Psoas muscle (tissue), 8 donors: ENCODE measurements around the gene MS4A8. TPM values are rescaled to one million over a fixed set of nuclear protein-coding genes. Genes with fewer than 3 reads are reported as not detected.
"Not testable (repeated sequence)": the region's sequence is repeated elsewhere in the genome, so short reads cannot be mapped to it uniquely, and the experiment has no call there.

Source experiments
- ATAC-seq, 4 donors: fragments of 200-7000 bp; cut with Tn5 transposase; one replicate each; pipeline ENCODE4 v1.9.1; 2020; ENCODE audit warnings: moderate library complexity in 3 of 4, mild to moderate bottlenecking in 2 of 4
- DNase-seq, 2 donors: peaks; one replicate each; pipeline ENCODE4 v3.0.0-alpha.2; 2020
- H3K27ac ChIP-seq: fragments of 200-600 bp; one replicate; pipeline ENCODE4 v1.8.0; 2022
- H3K27me3 ChIP-seq, 3 donors: fragments of 200-600 bp in 1 of 3; one replicate each; pipeline versions ENCODE4 v1.6.1 to v1.8.0; 2013 to 2022; ENCODE audit warnings: low read length in 2 of 3, mild to moderate bottlenecking in 2 of 3, moderate library complexity in 1 of 3; ENCODE audit not compliant: insufficient read depth in 3 of 3
- H3K36me3 ChIP-seq, 2 donors: fragments of 200-600 bp in 1 of 2; one replicate each; pipeline versions ENCODE4 v1.6.1 to v1.8.0; 2013 to 2022; ENCODE audit warnings: low read depth in 1 of 2, mild to moderate bottlenecking in 1 of 2, moderate library complexity in 1 of 2; ENCODE audit not compliant: insufficient read depth in 1 of 2
- H3K4me1 ChIP-seq: fragments of 200-600 bp; one replicate; pipeline ENCODE4 v1.8.0; 2022
- H3K4me3 ChIP-seq: fragments of 200-600 bp; one replicate; pipeline ENCODE4 v1.8.0; 2022; ENCODE audit warnings: mild to moderate bottlenecking
- H3K9me3 ChIP-seq: fragments of 200-600 bp; one replicate; pipeline ENCODE4 v1.8.0; 2022
- CTCF ChIP-seq: fragments of 200-600 bp; IDR thresholded peaks from one replicate; pipeline ENCODE4 v1.8.0; 2022; ENCODE audit warnings: antibody characterized with exemption
- WGBS, 3 donors: extraction: QIAGEN DNeasy Blood & Tissue Kit; methylation state at CpG; one replicate each; pipeline versions ENCODE4 v1.1.6 to v1.1.7; 2013; 5-methylcytosine and 5-hydroxymethylcytosine counted together
- intact Hi-C, 2 donors: fragments of 100-400 bp; cut with DNase I; formaldehyde crosslinking; loops; one replicate each; pipeline versions ENCODE4 v1.11.0 to v1.14.2; 2022
- polyA plus RNA-seq, 3 donors: library from polyadenylated mRNA; stranded (reverse); fragments of 200-250 nt; gene quantifications; one replicate each; pipeline ENCODE4 v1.2.3, GENCODE V29; 2013
- total RNA-seq, 4 donors: library from RNA; stranded (reverse); fragmentation: NEBNext Ultra II Directional in 2 of 4; extraction: Animal tissue kit (Norgen Biotek cat#: 25700) in 2 of 4; gene quantifications; one replicate each; pipeline versions ENCODE4 v1.2.1 to v1.2.4, GENCODE V29; 2021 to 2023
- donor health status: healthy with polysubstance abuse.
- donor health status: DM: no; HTN: no; CAD: no; lungs with moderate emphysema.
- donor health status: Bipolar disorder and iron deficiency.
- donor health status: healthy.
- donor health status: DM: yes; HTN: yes; CAD: no.
- donor health status: DM: no; HTN: no; CAD: no.
- donor health status: DM: no; HTN: no; CAD: no.
- donor health status: DM: yes; HTN: yes; CAD: no.

The MS4A8 gene
- total and polyA plus RNA-seq, 7 donors = 0.10 to 0.47 (median 0.23) TPM; not detected in 2

DNA sequence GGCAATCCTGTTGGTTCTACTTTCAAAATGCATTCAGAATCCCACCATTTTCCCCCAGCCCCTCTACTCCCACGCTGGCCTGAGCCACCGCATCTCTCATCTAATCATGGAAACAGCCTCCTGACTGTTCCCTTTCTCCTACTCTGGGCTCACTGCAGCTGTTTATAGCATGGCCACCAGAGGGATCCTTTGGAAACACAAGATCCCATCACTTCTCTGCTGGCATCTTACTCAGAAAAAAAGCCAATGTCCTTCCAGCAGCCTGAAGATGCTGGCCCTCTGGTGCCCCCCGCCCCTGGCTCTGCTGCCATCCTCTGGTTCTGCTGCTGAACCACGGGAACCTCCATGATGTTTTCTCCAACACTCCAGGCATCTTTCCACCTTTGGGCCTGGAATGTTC is 11.1 kb downstream of the MS4A8 start:
- intact Hi-C loops = no loop called here
- TF ChIP-seq CTCF = no peak
- 66 to 79% (median 72%) methylated on average over 4 of the region's 4 CpGs for WGBS, 3 donors

GRCh38 chr11:60711276-60711675 is 11.9 kb downstream of the MS4A8 start:
- Histone ChIP-seq H3K36me3 (no peaks in the 10 kb centered on the region), H3K9me3 (no peaks in the 10 kb centered on the region), H3K27me3 (peaks cover 0 to 3% (median 2%) of the 10 kb centered on the region in 3 donors), H3K27ac (no peak overlapping the region), H3K4me1 (no peaks in the 10 kb centered on the region), H3K4me3 (no peak overlapping the region)
- intact Hi-C loops = no loop called here
- TF ChIP-seq CTCF = no peak
- ATAC-seq (no peak), DNase-seq (no peak)
- WGBS, 3 donors = 76 to 83% (median 77%) methylated on average over 4 of the region's 4 CpGs

More for the DNA sequence above, 11.1 kb downstream of the MS4A8 start:
- H3K9me3 ChIP-seq = no peaks in the 10 kb centered on the region
- peaks cover 0 to 3% (median 2%) of the 10 kb centered on the region in 3 donors for H3K27me3 ChIP-seq
- DNase-seq = no peak
- no peaks in the 10 kb centered on the region for H3K4me1 ChIP-seq
- no peak for ATAC-seq
- no peak overlapping the region for H3K4me3 ChIP-seq
- no peak overlapping the region for H3K27ac ChIP-seq
- H3K36me3 ChIP-seq = no peaks in the 10 kb centered on the region

DNA sequence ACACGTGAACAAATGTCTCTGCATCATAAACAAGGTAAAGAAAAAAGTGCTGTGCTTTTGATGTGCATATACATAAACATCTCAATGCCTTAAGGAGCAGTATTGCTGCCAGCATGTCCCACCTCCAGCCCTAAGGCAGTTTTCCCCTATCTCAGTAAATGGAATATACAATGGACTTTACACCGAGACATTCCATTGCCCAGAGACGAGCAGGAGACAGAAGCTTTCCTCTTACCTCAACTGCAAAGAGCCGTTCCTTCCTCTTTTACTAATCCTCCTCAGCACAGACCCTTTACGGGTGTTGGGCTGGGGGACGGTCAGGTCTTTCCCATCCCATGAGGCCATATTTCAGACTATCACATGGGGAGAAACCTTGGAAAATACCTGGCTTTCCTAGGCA is 14.0 kb downstream of the MS4A8 start:
- H3K36me3 ChIP-seq, H3K4me1 ChIP-seq, intact Hi-C loops, DNase-seq, H3K9me3 ChIP-seq, H3K27ac ChIP-seq, H3K27me3 ChIP-seq, H3K4me3 ChIP-seq, ATAC-seq: not testable (repeated sequence)
- WGBS, 3 donors = 72 to 81% (median 80%) methylated on average over 6 of the region's 6 CpGs

- peaks cover 0 to 7% (median 0%) of the 10 kb centered on the region in 3 donors for H3K27me3 ChIP-seq
- no peak overlapping the region for H3K27ac ChIP-seq
- DNase-seq (no peak), ATAC-seq (no peak)
- intact Hi-C loops = no loop called here
- H3K4me3 ChIP-seq = no peak overlapping the region
- TF ChIP-seq CTCF = no peak
- WGBS, 3 donors = 81 to 90% (median 84%) methylated on average over 5 of the region's 5 CpGs
- H3K9me3 ChIP-seq = no peaks in the 10 kb centered on the region
- H3K36me3 ChIP-seq = no peaks in the 10 kb centered on the region
- H3K4me1 ChIP-seq = no peaks in the 10 kb centered on the region
These were observed 18.5 kb downstream of the MS4A8 start for GRCh38 chr11:60717956-60718355.

- Histone ChIP-seq H3K4me3 (no peak overlapping the region), H3K9me3 (no peaks in the 10 kb centered on the region), H3K27ac (no peak overlapping the region), H3K27me3 (peaks cover 0 to 7% (median 0%) of the 10 kb centered on the region in 3 donors), H3K36me3 (no peaks in the 10 kb centered on the region), H3K4me1 (no peaks in the 10 kb centered on the region)
- 72 to 81% (median 74%) methylated on average over 10 of the region's 10 CpGs for WGBS, 3 donors
- ATAC-seq = no peak
- intact Hi-C loops = no loop called here
- DNase-seq = no peak
- no peak for TF ChIP-seq CTCF
These were observed 19.3 kb downstream of the MS4A8 start for GRCh38 chr11:60718524-60719316.
